CD8-positive, alpha-beta memory T cell (primary cell): ENCODE data around the gene PLEKHM3. TPM values are rescaled to one million over a fixed set of nuclear protein-coding genes. Genes with fewer than 3 reads are reported as not detected.

Source experiments
- CTCF ChIA-PET: fragments of 350-600 bp; sonication (Branson Sonifier 250); formaldehyde crosslinking; loops from one replicate; lab custom pipeline; 2021; ENCODE audit warnings: antibody characterized with exemption; lab: Charles Lee
- POLR2A ChIA-PET: fragments of 350-600 bp; sonication (Branson Sonifier 250); formaldehyde crosslinking; loops from one replicate; lab custom pipeline; 2021; ENCODE audit warnings: antibody characterized with exemption; lab: Charles Lee
- DNase-seq, 5 donors: peaks; one replicate each; pipeline versions ENCODE4 v3.0.0 to v3.0.0-alpha.2; 2020 to 2022; ENCODE audit warnings: mixed read lengths in 1 of 5
- H3K27ac ChIP-seq: one replicate; pipeline ENCODE4 v1.7.0; 2013; ENCODE audit warnings: low read depth, mild to moderate bottlenecking, low read length, moderate library complexity
- H3K27me3 ChIP-seq: 2 replicates; pipeline ENCODE4 v1.7.0; 2013; ENCODE audit warnings: low read length, mild to moderate bottlenecking; ENCODE audit not compliant: insufficient read depth, poor library complexity, severe bottlenecking
- H3K36me3 ChIP-seq: 2 replicates; pipeline ENCODE4 v1.7.0; 2013; ENCODE audit warnings: mild to moderate bottlenecking, low read length, moderate library complexity; ENCODE audit not compliant: insufficient read depth
- H3K4me1 ChIP-seq: 2 replicates; pipeline ENCODE4 v1.7.0; 2013; ENCODE audit warnings: mild to moderate bottlenecking, low read length, moderate library complexity; ENCODE audit not compliant: insufficient read depth
- H3K4me3 ChIP-seq: 2 replicates; pipeline ENCODE4 v1.7.0; 2013; ENCODE audit warnings: mild to moderate bottlenecking, low read length
- H3K9me3 ChIP-seq: 2 replicates; pipeline ENCODE4 v1.7.0; 2013; ENCODE audit warnings: mild to moderate bottlenecking, low read length
- H3K27ac Mint-ChIP-seq, 8 donors: one replicate each; pipeline ENCODE4 v1.8.0; 2020 to 2021; ENCODE audit warnings: mixed read lengths in 8 of 8, mild to moderate bottlenecking in 6 of 8, inconsistent platforms in 3 of 8, moderate library complexity in 3 of 8
- H3K27me3 Mint-ChIP-seq, 2 donors: one replicate each; pipeline ENCODE4 v1.8.0; 2020 to 2021; ENCODE audit warnings: mixed read lengths in 2 of 2, mild to moderate bottlenecking in 1 of 2, moderate library complexity in 1 of 2
- H3K36me3 Mint-ChIP-seq, 3 donors: one replicate each; pipeline ENCODE4 v1.8.0; 2020 to 2021; ENCODE audit warnings: mixed read lengths in 3 of 3, inconsistent platforms in 1 of 3, mild to moderate bottlenecking in 1 of 3
- H3K4me1 Mint-ChIP-seq, 3 donors: one replicate each; pipeline ENCODE4 v1.8.0; 2020 to 2021; ENCODE audit warnings: mixed read lengths in 3 of 3, inconsistent platforms in 1 of 3, mild to moderate bottlenecking in 1 of 3
- H3K4me3 Mint-ChIP-seq, 7 donors: one replicate each; pipeline ENCODE4 v1.8.0; 2020 to 2021; ENCODE audit warnings: mixed read lengths in 7 of 7, mild to moderate bottlenecking in 6 of 7, moderate library complexity in 4 of 7, inconsistent platforms in 2 of 7
- H3K9me3 Mint-ChIP-seq, 5 donors: one replicate each; pipeline ENCODE4 v1.8.0; 2020 to 2022; ENCODE audit warnings: mixed read lengths in 5 of 5, mild to moderate bottlenecking in 3 of 5, moderate library complexity in 2 of 5, inconsistent platforms in 1 of 5
- polyA plus RNA-seq: library from polyadenylated mRNA; unstranded; fragments of 300-500 nt; fragmentation: Illumina TruSeq; gene quantifications from one replicate; pipeline ENCODE4 v1.2.3, GENCODE V29; 2021
- total RNA-seq, 2 experiments: library from RNA; stranded (reverse); gene quantifications; one replicate each; pipeline ENCODE4 v1.2.3, GENCODE V29; 2021

The PLEKHM3 gene
- total and polyA plus RNA-seq, 3 experiments from 2014 or later, result 4.4 to 7.2 (median 6.9) TPM

GRCh38 chr2:207995887-207996286 is 29.4 kb downstream of the PLEKHM3 start:
- Histone ChIP-seq H3K27me3 (no peaks in the 10 kb centered on the region), H3K36me3 (no peaks in the 10 kb centered on the region), H3K4me1 (no peaks in the 10 kb centered on the region), H3K9me3 (no peaks in the 10 kb centered on the region), H3K27ac (no peak overlapping the region), H3K4me3 (no peak overlapping the region)
- Mint-ChIP-seq H3K36me3 (peaks cover 17 to 43% (median 23%) of the 10 kb centered on the region in 3 donors), H3K9me3 (no peaks in the 10 kb centered on the region), H3K4me1 (peaks cover 21 to 58% (median 39%) of the 10 kb centered on the region in 3 donors), H3K4me3 (no peak overlapping the region), H3K27me3 (no peaks in the 10 kb centered on the region), H3K27ac (peak overlapping the region in 2 of 8 donors; percentile 21 to 39)
- no peak for DNase-seq
- CTCF ChIA-PET, result no interaction called here
- POLR2A ChIA-PET, result no interaction called here

- no peaks in the 10 kb centered on the region for H3K27me3 ChIP-seq
- Mint-ChIP-seq H3K4me1 (peaks cover 21 to 49% (median 39%) of the 10 kb centered on the region in 3 donors), H3K27ac (no peak overlapping the region), H3K27me3 (no peaks in the 10 kb centered on the region), H3K4me3 (no peak overlapping the region), H3K9me3 (no peaks in the 10 kb centered on the region), H3K36me3 (peaks cover 4 to 25% (median 12%) of the 10 kb centered on the region in 3 donors)
- no peak overlapping the region for H3K4me3 ChIP-seq
- no peak overlapping the region for H3K27ac ChIP-seq
- CTCF ChIA-PET, result no interaction called here
- H3K36me3 ChIP-seq, result no peaks in the 10 kb centered on the region
- no peaks in the 10 kb centered on the region for H3K9me3 ChIP-seq
- no peaks in the 10 kb centered on the region for H3K4me1 ChIP-seq
- POLR2A ChIA-PET, result no interaction called here
- no peak for DNase-seq
These were observed 32.1 kb downstream of the PLEKHM3 start for GRCh38 chr2:207993151-207993763.

GRCh38 chr2:207991944-207992343 is 33.4 kb downstream of the PLEKHM3 start:
- Histone ChIP-seq H3K36me3 (no peaks in the 10 kb centered on the region), H3K27ac (no peak overlapping the region), H3K4me1 (no peaks in the 10 kb centered on the region), H3K27me3 (no peaks in the 10 kb centered on the region), H3K9me3 (no peaks in the 10 kb centered on the region), H3K4me3 (no peak overlapping the region)
- CTCF ChIA-PET, result no interaction called here
- Mint-ChIP-seq H3K9me3 (no peaks in the 10 kb centered on the region), H3K4me1 (peaks cover 17 to 37% (median 29%) of the 10 kb centered on the region in 3 donors), H3K27me3 (no peaks in the 10 kb centered on the region), H3K4me3 (no peak overlapping the region), H3K27ac (no peak overlapping the region), H3K36me3 (peaks cover under 1 to 17% (median 12%) of the 10 kb centered on the region in 3 donors)
- POLR2A ChIA-PET, result no interaction called here
- no peak for DNase-seq

GRCh38 chr2:207990784-207991183 is 34.5 kb downstream of the PLEKHM3 start:
- H3K36me3 Mint-ChIP-seq, result peaks cover 0 to 10% (median 6%) of the 10 kb centered on the region in 3 donors
- CTCF ChIA-PET, result no interaction called here
- H3K4me3 ChIP-seq, result no peak overlapping the region
- H3K27ac Mint-ChIP-seq, result no peak overlapping the region
- no peak overlapping the region for H3K27ac ChIP-seq
- no peaks in the 10 kb centered on the region for H3K9me3 Mint-ChIP-seq
- peaks cover 11 to 27% (median 19%) of the 10 kb centered on the region in 3 donors for H3K4me1 Mint-ChIP-seq
- no peaks in the 10 kb centered on the region for H3K27me3 Mint-ChIP-seq
- H3K4me1 ChIP-seq, result no peaks in the 10 kb centered on the region
- no peaks in the 10 kb centered on the region for H3K36me3 ChIP-seq
- no peak overlapping the region for H3K4me3 Mint-ChIP-seq
- no peaks in the 10 kb centered on the region for H3K9me3 ChIP-seq
- no peak for DNase-seq
- H3K27me3 ChIP-seq, result no peaks in the 10 kb centered on the region
- POLR2A ChIA-PET, result no interaction called here

- no peaks in the 10 kb centered on the region for H3K27me3 Mint-ChIP-seq
- POLR2A ChIA-PET, result no interaction called here
- no peak for DNase-seq
- no peak overlapping the region for H3K27ac ChIP-seq
- H3K27me3 ChIP-seq, result no peaks in the 10 kb centered on the region
- H3K9me3 Mint-ChIP-seq, result no peaks in the 10 kb centered on the region
- H3K4me1 ChIP-seq, result no peaks in the 10 kb centered on the region
- CTCF ChIA-PET, result no interaction called here
- no peak overlapping the region for H3K4me3 ChIP-seq
- no peak overlapping the region for H3K4me3 Mint-ChIP-seq
- H3K36me3 ChIP-seq, result no peaks in the 10 kb centered on the region
- peaks cover 8 to 20% (median 17%) of the 10 kb centered on the region in 3 donors for H3K4me1 Mint-ChIP-seq
- peaks cover 6 to 9% (median 6%) of the 10 kb centered on the region in 3 donors for H3K36me3 Mint-ChIP-seq
- H3K27ac Mint-ChIP-seq, result no peak overlapping the region
- H3K9me3 ChIP-seq, result no peaks in the 10 kb centered on the region
These were observed 36.4 kb downstream of the PLEKHM3 start for GRCh38 chr2:207988975-207989374.

GRCh38 chr2:207987025-207987716 is 38.2 kb downstream of the PLEKHM3 start:
- Histone ChIP-seq H3K4me1 (no peaks in the 10 kb centered on the region), H3K27ac (no peak overlapping the region), H3K27me3 (no peaks in the 10 kb centered on the region), H3K9me3 (no peaks in the 10 kb centered on the region), H3K36me3 (no peaks in the 10 kb centered on the region), H3K4me3 (no peak overlapping the region)
- Mint-ChIP-seq H3K27me3 (no peaks in the 10 kb centered on the region), H3K27ac (no peak overlapping the region), H3K36me3 (peaks cover 6 to 9% (median 9%) of the 10 kb centered on the region in 3 donors), H3K9me3 (no peaks in the 10 kb centered on the region), H3K4me1 (peaks cover 4 to 17% (median 14%) of the 10 kb centered on the region in 3 donors), H3K4me3 (no peak overlapping the region)
- CTCF ChIA-PET, result no interaction called here
- no peak for DNase-seq
- POLR2A ChIA-PET, result no interaction called here

GRCh38 chr2:207984765-207985480 is 40.4 kb downstream of the PLEKHM3 start:
- H3K9me3 ChIP-seq, result no peaks in the 10 kb centered on the region
- no peak overlapping the region for H3K4me3 Mint-ChIP-seq
- H3K27ac Mint-ChIP-seq, result peak overlapping the region in 3 of 8 donors; percentile 9 to 50 (median 16)
- POLR2A ChIA-PET, result no interaction called here
- CTCF ChIA-PET, result no interaction called here
- H3K27me3 Mint-ChIP-seq, result no peaks in the 10 kb centered on the region
- H3K27ac ChIP-seq, result no peak overlapping the region
- H3K4me1 ChIP-seq, result no peaks in the 10 kb centered on the region
- H3K4me1 Mint-ChIP-seq, result peaks cover 4 to 16% (median 16%) of the 10 kb centered on the region in 3 donors
- H3K9me3 Mint-ChIP-seq, result no peaks in the 10 kb centered on the region
- H3K27me3 ChIP-seq, result no peaks in the 10 kb centered on the region
- H3K4me3 ChIP-seq, result no peak overlapping the region
- H3K36me3 Mint-ChIP-seq, result peaks cover 6 to 11% (median 11%) of the 10 kb centered on the region in 3 donors
- H3K36me3 ChIP-seq, result no peaks in the 10 kb centered on the region
- DNase-seq, result no peak

- no peaks in the 10 kb centered on the region for H3K9me3 ChIP-seq
- no peak for DNase-seq
- no peak overlapping the region for H3K4me3 ChIP-seq
- Mint-ChIP-seq H3K27me3 (no peaks in the 10 kb centered on the region), H3K27ac (peak overlapping the region in 1 of 8 donors; percentile 37), H3K9me3 (no peaks in the 10 kb centered on the region), H3K36me3 (peaks cover 6 to 12% (median 11%) of the 10 kb centered on the region in 3 donors), H3K4me3 (no peak overlapping the region), H3K4me1 (peaks cover 4 to 22% (median 18%) of the 10 kb centered on the region in 3 donors)
- no peaks in the 10 kb centered on the region for H3K27me3 ChIP-seq
- ChIA-PET CTCF (no interaction called here), POLR2A (no interaction called here)
- H3K4me1 ChIP-seq, result no peaks in the 10 kb centered on the region
- H3K36me3 ChIP-seq, result no peaks in the 10 kb centered on the region
- H3K27ac ChIP-seq, result no peak overlapping the region
These were observed 41.7 kb downstream of the PLEKHM3 start for GRCh38 chr2:207983641-207984042.
